Naive thymus-derived CD8-positive, alpha-beta T cell (primary cell): ENCODE results near the gene TAF1C. TPM values are rescaled to one million over a fixed set of nuclear protein-coding genes. Genes with fewer than 3 reads are reported as not detected.

ENCODE experiments used
- ATAC-seq, 2 donors: fragments of 150-1000 bp; cut with Tn5 transposase in 1 of 2; sonication (Bioruptor Pico), chemical (Tn5 transposase) in 1 of 2; 1 replicate in 1 of 2; 2 replicates in 1 of 2; pipeline ENCODE4 v1.10.0; 2021; ENCODE audit warnings: mild to moderate bottlenecking in 2 of 2, moderate library complexity in 2 of 2
- POLR2A ChIA-PET: fragments of 350-600 bp; sonication (Branson Sonifier 250); formaldehyde crosslinking; loops from one replicate; lab custom pipeline; 2021; ENCODE audit warnings: antibody characterized with exemption; lab: Charles Lee
- DNase-seq, 10 donors: peaks; one replicate each; pipeline versions ENCODE4 v3.0.0 to v3.0.0-alpha.2; 2020 to 2022
- H3K27ac Mint-ChIP-seq, 10 donors: one replicate each; pipeline ENCODE4 v1.8.0; 2020 to 2022; ENCODE audit warnings: mild to moderate bottlenecking in 10 of 10, mixed read lengths in 10 of 10, moderate library complexity in 4 of 10, inconsistent platforms in 1 of 10
- H3K27me3 Mint-ChIP-seq, 5 donors: one replicate each; pipeline ENCODE4 v1.8.0; 2021 to 2022; ENCODE audit warnings: mixed read lengths in 5 of 5
- H3K36me3 Mint-ChIP-seq, 3 donors: one replicate each; pipeline ENCODE4 v1.8.0; 2020 to 2022; ENCODE audit warnings: mixed read lengths in 3 of 3, mild to moderate bottlenecking in 2 of 3, inconsistent platforms in 1 of 3
- H3K4me1 Mint-ChIP-seq, 4 donors: one replicate each; pipeline ENCODE4 v1.8.0; 2021 to 2022; ENCODE audit warnings: mixed read lengths in 4 of 4
- H3K4me3 Mint-ChIP-seq, 10 donors: one replicate each; pipeline ENCODE4 v1.8.0; 2020 to 2022; ENCODE audit warnings: mild to moderate bottlenecking in 10 of 10, mixed read lengths in 10 of 10, moderate library complexity in 6 of 10, inconsistent platforms in 1 of 10
- H3K9me3 Mint-ChIP-seq, 9 donors: one replicate each; pipeline ENCODE4 v1.8.0; 2020 to 2022; ENCODE audit warnings: mixed read lengths in 9 of 9, mild to moderate bottlenecking in 3 of 9, inconsistent platforms in 1 of 9, moderate library complexity in 1 of 9
- polyA plus RNA-seq, 3 donors: library from polyadenylated mRNA; unstranded; fragments of 300-500 nt; fragmentation: Illumina TruSeq; gene quantifications; one replicate each; pipeline ENCODE4 v1.2.3, GENCODE V29; 2021
- total RNA-seq, 8 experiments: library from RNA in 2 of 8; stranded (reverse) in 2 of 8; gene quantifications; one replicate each; pipeline ENCODE4 v1.2.3 and lab custom pipeline; 2021 to 2026

The TAF1C gene
- total and polyA plus RNA-seq, 5 experiments from 2014 or later, result 4.2 to 110 (median 8.3) TPM

GRCh38 chr16:84161801-84162200 is 25.1 kb downstream of the TAF1C start:
- DNase-seq (no peak), ATAC-seq (no peak)
- Mint-ChIP-seq H3K27me3 (peaks cover 7 to 34% (median 27%) of the 10 kb centered on the region in 5 donors), H3K4me1 (no peaks in the 10 kb centered on the region), H3K9me3 (no peaks in the 10 kb centered on the region), H3K36me3 (no peaks in the 10 kb centered on the region), H3K4me3 (no peak overlapping the region), H3K27ac (no peak overlapping the region)
- POLR2A ChIA-PET, result no interaction called here

- Mint-ChIP-seq H3K36me3 (no peaks in the 10 kb centered on the region), H3K4me1 (no peaks in the 10 kb centered on the region), H3K27me3 (peaks cover 10 to 39% (median 31%) of the 10 kb centered on the region in 5 donors), H3K9me3 (no peaks in the 10 kb centered on the region), H3K4me3 (no peak overlapping the region), H3K27ac (no peak overlapping the region)
- DNase-seq (no peak), ATAC-seq (no peak)
- POLR2A ChIA-PET, result interaction anchor here (0.6 kb wide), 1 partner anchor 50 kb away, joined by 3 read pairs; no protein-coding TSS in a partner anchor
Observed at GRCh38 chr16:84161037-84161436, 25.8 kb downstream of the TAF1C start.

GRCh38 chr16:84159800-84160199 is 27.1 kb downstream of the TAF1C start:
- ATAC-seq, result no peak

GRCh38 chr16:84159007-84159406 is 27.9 kb downstream of the TAF1C start:
- Mint-ChIP-seq H3K4me1 (no peaks in the 10 kb centered on the region), H3K27me3 (peaks cover 8 to 38% (median 21%) of the 10 kb centered on the region in 5 donors), H3K4me3 (no peak overlapping the region), H3K36me3 (no peaks in the 10 kb centered on the region), H3K9me3 (no peaks in the 10 kb centered on the region), H3K27ac (no peak overlapping the region)
- POLR2A ChIA-PET, result no interaction called here
- ATAC-seq (no peak), DNase-seq (no peak)

More at GRCh38 chr16:84159800-84160199, 27.1 kb downstream of the TAF1C start:
- H3K4me3 Mint-ChIP-seq, result no peak overlapping the region
- no peaks in the 10 kb centered on the region for H3K9me3 Mint-ChIP-seq
- no peak overlapping the region for H3K27ac Mint-ChIP-seq
- peaks cover 8 to 38% (median 29%) of the 10 kb centered on the region in 5 donors for H3K27me3 Mint-ChIP-seq
- POLR2A ChIA-PET, result no interaction called here
- no peak for DNase-seq
- H3K36me3 Mint-ChIP-seq, result no peaks in the 10 kb centered on the region
- no peaks in the 10 kb centered on the region for H3K4me1 Mint-ChIP-seq

GRCh38 chr16:84156342-84156784 is 30.5 kb downstream of the TAF1C start:
- no peaks in the 10 kb centered on the region for H3K9me3 Mint-ChIP-seq
- POLR2A ChIA-PET, result interaction anchor here (0.7 kb wide), 3 partner anchors 24 to 143 kb away, joined by 3 to 5 read pairs (median 3); no protein-coding TSS in a partner anchor
- H3K4me3 Mint-ChIP-seq, result no peak overlapping the region
- ATAC-seq (no peak), DNase-seq (no peak)
- H3K36me3 Mint-ChIP-seq, result no peaks in the 10 kb centered on the region
- H3K27me3 Mint-ChIP-seq, result peaks cover 3 to 31% (median 15%) of the 10 kb centered on the region in 5 donors
- peak overlapping the region in 1 of 10 donors; percentile 35 for H3K27ac Mint-ChIP-seq
- no peaks in the 10 kb centered on the region for H3K4me1 Mint-ChIP-seq

- no peaks in the 10 kb centered on the region for H3K4me1 Mint-ChIP-seq
- H3K36me3 Mint-ChIP-seq, result no peaks in the 10 kb centered on the region
- POLR2A ChIA-PET, result no interaction called here
- no peaks in the 10 kb centered on the region for H3K9me3 Mint-ChIP-seq
- DNase-seq (no peak), ATAC-seq (no peak)
- peaks cover 3 to 30% (median 16%) of the 10 kb centered on the region in 5 donors for H3K27me3 Mint-ChIP-seq
- no peak overlapping the region for H3K4me3 Mint-ChIP-seq
- H3K27ac Mint-ChIP-seq, result peak overlapping the region in 1 of 10 donors; percentile 7
Observed at GRCh38 chr16:84155771-84156170, 31.1 kb downstream of the TAF1C start.

- Mint-ChIP-seq H3K27ac (no peak overlapping the region), H3K4me3 (no peak overlapping the region), H3K36me3 (no peaks in the 10 kb centered on the region), H3K9me3 (no peaks in the 10 kb centered on the region), H3K4me1 (no peaks in the 10 kb centered on the region), H3K27me3 (peaks cover 3 to 30% (median 16%) of the 10 kb centered on the region in 5 donors)
- DNase-seq (no peak), ATAC-seq (no peak)
- POLR2A ChIA-PET, result no interaction called here
Observed at GRCh38 chr16:84155226-84155625, 31.6 kb downstream of the TAF1C start.

GRCh38 chr16:84153660-84154214 is 33.1 kb downstream of the TAF1C start:
- POLR2A ChIA-PET, result interaction anchor here (0.6 kb wide), 1 partner anchor 18 kb away, joined by 5 read pairs; no protein-coding TSS in a partner anchor
- H3K4me3 Mint-ChIP-seq, result no peak overlapping the region
- ATAC-seq, result no peak

GRCh38 chr16:84150926-84151325 is 35.9 kb downstream of the TAF1C start:
- ATAC-seq (no peak), DNase-seq (no peak)
- Mint-ChIP-seq H3K27me3 (peaks cover 0 to 12% (median 7%) of the 10 kb centered on the region in 5 donors), H3K27ac (peak overlapping the region in 2 of 10 donors; percentile 41 to 66), H3K36me3 (no peaks in the 10 kb centered on the region), H3K9me3 (no peaks in the 10 kb centered on the region), H3K4me1 (peaks cover 0 to 3% (median 0%) of the 10 kb centered on the region in 4 donors), H3K4me3 (no peak overlapping the region)
- POLR2A ChIA-PET, result no interaction called here

More at GRCh38 chr16:84153660-84154214, 33.1 kb downstream of the TAF1C start:
- Mint-ChIP-seq H3K36me3 (no peaks in the 10 kb centered on the region), H3K9me3 (no peaks in the 10 kb centered on the region), H3K27ac (no peak overlapping the region), H3K4me1 (no peaks in the 10 kb centered on the region), H3K27me3 (peaks cover 3 to 21% (median 14%) of the 10 kb centered on the region in 5 donors)
- DNase-seq, result no peak

GRCh38 chr16:84144859-84145639 is 41.8 kb downstream of the TAF1C start, which contains the start of the genes DNAAF1 and HSDL1:
Gene DNAAF1, plus strand, starts transcription at chr16:84145308. Its CDS starts 133 bp downstream, at chr16:84145441.
Gene HSDL1, minus strand, starts transcription at chr16:84145177. Its CDS starts 13,856 bp downstream, at chr16:84131321.
- ATAC-seq (peak; percentile 81), DNase-seq (peak; percentile 90 to 99 (median 95))
- Mint-ChIP-seq H3K4me3 (peak within 1 kb of the TSS; percentile 90 to 99 (median 96)), H3K36me3 (no peaks in the 10 kb centered on the region), H3K27ac (peak within 1 kb of the TSS; percentile 75 to 97 (median 93)), H3K4me1 (peaks cover 15 to 32% (median 25%) of the 10 kb centered on the region in 4 donors), H3K27me3 (peaks cover 0 to 3% (median 0%) of the 10 kb centered on the region in 5 donors), H3K9me3 (no peaks in the 10 kb centered on the region)
- POLR2A ChIA-PET, result interaction anchor here (0.9 to 1.5 kb wide), 5 partner anchors 13 to 56 kb away, joined by 3 to 40 read pairs (median 3); partner anchors contain the start of genes MBTPS1 and TAF1C

GRCh38 chr16:84144209-84144858 is 42.5 kb downstream of the TAF1C start:
- Mint-ChIP-seq H3K4me3 (peak overlapping the region; percentile 90 to 99 (median 96)), H3K27me3 (peaks cover 0 to 3% (median 0%) of the 10 kb centered on the region in 5 donors), H3K9me3 (no peaks in the 10 kb centered on the region), H3K36me3 (no peaks in the 10 kb centered on the region), H3K4me1 (peaks cover 15 to 37% (median 31%) of the 10 kb centered on the region in 4 donors), H3K27ac (peak overlapping the region; percentile 75 to 97 (median 93))
- POLR2A ChIA-PET, result interaction anchor here (0.7 to 1.5 kb wide), 6 partner anchors 9 to 55 kb away, joined by 3 to 40 read pairs (median 3); partner anchors contain the start of genes MBTPS1 and TAF1C
- peak; percentile 59 to 69 for ATAC-seq
- DNase-seq, result peak; percentile 17 to 76 (median 52)

- Mint-ChIP-seq H3K9me3 (no peaks in the 10 kb centered on the region), H3K27me3 (peaks cover 0 to 3% (median 0%) of the 10 kb centered on the region in 5 donors), H3K4me1 (peaks cover 20 to 42% (median 36%) of the 10 kb centered on the region in 4 donors), H3K36me3 (no peaks in the 10 kb centered on the region), H3K4me3 (peak overlapping the region; percentile 90 to 99 (median 96)), H3K27ac (peak overlapping the region in 9 of 10 donors; percentile 75 to 97 (median 93))
- DNase-seq (no peak), ATAC-seq (no peak)
- POLR2A ChIA-PET, result interaction anchor here (0.7 kb wide), 1 partner anchor 8 kb away, joined by 3 read pairs; no protein-coding TSS in a partner anchor
Observed at GRCh38 chr16:84143784-84144199, 43.1 kb downstream of the TAF1C start.
